DMS 273 treated with DMSO at 0.1 percent for 48 hours (cell line): Measurements from ENCODE around the gene NEDD4L.
"Not testable (repeated sequence)": the region's sequence is repeated elsewhere in the genome, so short reads cannot be mapped to it uniquely, and the experiment has no call there.

Experiments used
- DNase-seq: peaks from one replicate; lab custom pipeline; 2025; lab: John Stamatoyannopoulos, UW

The NEDD4L gene

DNA sequence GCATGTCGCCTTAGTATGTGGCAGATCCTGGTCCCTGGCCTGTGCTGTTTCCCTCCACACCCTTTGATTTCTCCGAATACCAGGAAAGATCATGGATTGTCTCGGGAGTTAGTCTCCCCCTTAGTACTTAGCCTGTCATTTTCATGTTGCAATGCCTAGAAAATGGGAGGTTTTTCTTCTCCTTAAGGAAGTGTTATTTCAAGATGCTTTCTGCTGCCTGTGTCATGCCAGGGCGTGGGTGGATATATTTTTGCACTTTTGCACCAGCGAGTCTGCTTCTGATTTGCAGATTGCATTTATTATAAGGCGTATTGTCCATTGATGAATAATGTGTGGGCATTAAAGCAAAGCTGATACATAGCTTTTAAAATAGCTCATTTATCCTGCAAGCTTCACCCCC lies 223.5 kb downstream of the NEDD4L start:
- no peak for DNase-seq

DNA sequence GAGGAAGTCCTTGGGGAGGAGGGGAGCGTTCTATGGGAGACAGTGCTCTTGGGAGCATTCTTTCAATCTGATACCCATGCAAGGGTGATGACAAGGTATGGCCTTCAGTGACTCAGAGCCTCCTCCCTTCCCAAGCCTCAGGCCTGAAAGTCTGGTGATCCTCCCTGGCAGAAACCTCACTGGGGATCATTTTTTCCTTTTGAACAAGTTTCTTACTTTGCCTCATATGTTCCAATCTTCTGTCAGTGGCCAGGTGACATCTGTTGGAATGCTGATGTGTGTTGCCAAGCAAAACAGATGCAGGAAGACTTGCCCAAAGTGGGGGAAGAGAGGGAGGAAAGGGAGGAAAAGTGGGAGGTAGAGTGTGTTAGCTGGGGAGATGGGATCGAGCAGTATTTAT lies 224.8 kb downstream of the NEDD4L start:
- no peak for DNase-seq

DNA sequence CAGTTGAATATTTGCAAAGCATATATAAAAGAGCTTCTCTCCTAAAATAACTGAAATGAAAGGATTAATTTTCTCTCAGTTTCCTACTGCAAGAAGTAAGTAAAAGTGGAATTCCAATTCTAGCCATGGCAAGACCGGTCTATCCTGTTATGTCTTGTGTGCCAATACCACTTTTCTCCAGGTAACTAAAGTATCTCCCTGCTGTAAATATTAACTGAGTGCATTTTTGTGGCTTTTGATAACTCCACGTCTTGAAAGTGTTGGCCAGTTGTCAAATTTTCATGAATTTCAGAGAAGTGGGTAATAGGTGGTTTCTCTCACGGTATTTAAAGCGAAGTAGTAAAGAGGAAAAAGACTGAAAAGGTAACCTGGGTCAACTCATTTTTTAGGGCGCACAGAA lies 225.9 kb downstream of the NEDD4L start:
- no peak for DNase-seq

- DNase-seq: no peak
Observed at GRCh38 chr18:58270396-58270795, 226.4 kb downstream of the NEDD4L start.

DNA sequence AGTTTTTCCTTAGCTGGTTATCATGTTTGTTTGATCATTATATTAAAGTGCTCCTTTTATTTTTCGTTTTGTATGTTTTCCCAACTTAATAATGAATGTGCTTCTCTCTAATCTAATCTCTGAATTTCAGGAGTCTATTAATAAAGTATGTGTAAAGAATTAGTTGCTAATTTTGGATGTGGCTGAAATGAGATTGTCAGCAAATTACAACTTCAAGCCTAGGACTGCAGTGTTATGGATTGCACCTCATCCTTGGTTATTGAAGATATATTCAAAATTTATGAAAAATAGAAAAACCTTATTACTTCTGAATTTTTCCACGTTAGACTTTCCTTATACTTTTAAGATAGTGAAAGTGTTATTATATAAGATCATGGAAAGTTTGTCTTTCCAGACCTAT lies 227.7 kb downstream of the NEDD4L start:
- DNase-seq: no peak

DNA sequence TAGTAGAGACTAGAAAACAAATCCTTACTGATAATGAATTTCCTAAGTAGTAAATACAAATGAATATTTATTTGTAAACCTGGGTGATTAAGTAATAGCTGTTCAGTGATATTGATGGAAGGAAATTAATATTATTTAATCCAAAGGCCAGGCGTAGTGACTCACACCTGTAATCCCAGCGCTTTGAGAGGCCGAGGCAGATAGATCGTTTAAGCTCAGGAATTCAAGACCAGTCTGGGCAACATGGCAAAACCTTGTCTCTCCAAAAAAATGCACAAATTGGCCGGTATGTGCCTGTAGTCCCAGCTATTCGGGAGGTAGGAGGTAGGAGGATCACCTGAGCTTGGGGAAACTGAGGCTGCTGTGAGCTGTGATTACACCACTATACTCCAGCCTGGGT lies 228.2 kb downstream of the NEDD4L start:
- DNase-seq: no peak

DNA sequence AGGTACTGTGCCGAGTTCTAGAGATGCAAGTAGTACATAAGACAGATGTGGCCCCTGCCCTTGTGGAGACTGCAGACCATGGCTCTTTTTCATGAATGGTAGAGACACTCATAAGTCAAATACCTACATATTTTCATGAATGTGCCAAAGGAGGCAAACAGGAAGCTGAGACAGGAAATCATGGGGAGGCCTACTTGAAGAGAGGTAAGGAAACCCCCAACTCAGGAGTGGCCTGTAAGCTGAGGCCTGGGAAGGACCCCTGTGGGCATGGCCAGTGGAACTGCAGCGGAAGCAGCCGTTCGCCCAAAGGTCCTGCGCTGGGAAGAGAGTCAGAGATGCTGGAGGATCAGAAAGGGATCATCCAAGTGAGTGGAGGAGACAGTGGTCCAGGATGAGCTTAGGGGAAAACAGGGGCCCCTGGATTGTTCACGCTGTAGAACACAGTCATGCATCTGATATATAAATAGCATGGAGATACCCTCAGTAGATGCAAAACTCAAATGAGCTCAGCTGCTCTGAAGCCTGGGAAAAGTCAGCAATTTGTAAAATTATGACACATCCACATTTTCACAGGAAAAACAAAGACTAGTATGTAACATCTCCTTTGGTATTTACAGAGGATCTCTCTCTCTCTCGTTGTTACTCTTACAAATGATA lies 228.9 kb downstream of the NEDD4L start:
- DNase-seq: no peak

GRCh38 chr18:58275176-58275575 lies 231.2 kb downstream of the NEDD4L start:
- no peak for DNase-seq

DNA sequence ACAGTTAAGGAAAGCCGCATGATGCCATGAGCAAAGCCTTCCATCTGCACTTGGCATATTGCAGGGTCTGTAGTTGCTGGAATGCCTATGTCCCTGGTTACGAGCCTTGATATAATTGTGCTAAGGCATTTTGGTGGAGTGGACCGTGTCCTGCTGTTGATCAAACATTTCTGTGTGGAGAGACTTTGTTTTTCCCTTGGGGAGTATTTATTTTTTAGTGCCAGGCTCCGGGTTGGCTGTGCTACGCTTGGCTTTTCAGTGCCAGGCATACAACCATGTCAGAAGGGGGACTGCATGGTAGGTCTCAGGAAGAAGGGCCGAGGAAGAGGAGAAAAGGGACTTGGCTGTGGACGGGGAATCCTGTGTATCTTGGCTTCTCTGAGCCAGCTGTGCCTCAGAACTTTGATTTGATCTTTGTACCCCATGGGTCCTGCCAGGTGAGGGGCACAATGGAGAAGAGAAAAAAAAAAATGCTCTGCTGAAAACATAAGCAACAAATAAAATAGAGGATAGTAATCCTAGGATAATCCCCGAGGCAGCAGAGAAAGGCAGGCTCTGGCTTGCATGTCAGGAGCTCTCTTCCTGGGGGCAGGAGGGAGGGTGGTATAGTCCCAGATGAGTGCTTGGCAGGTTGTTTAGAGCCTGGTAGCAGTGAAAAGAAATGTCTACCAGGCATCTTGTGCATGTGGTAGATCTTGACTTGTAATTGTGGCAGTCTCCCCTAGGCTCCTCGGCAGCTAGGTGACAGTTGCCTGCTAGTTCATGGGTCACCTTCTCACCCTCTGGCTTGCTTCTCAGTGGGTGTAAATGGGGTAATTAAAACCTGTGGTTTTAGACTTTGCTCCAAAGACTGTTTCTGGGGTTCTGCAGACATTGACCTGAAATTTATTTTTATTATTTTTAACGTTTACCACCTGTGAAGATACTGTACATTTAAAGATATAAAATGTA lies 233.0 kb downstream of the NEDD4L start:
- DNase-seq: no peak

- no peak for DNase-seq
Observed at GRCh38 chr18:58279504-58280175, 235.6 kb downstream of the NEDD4L start.

DNA sequence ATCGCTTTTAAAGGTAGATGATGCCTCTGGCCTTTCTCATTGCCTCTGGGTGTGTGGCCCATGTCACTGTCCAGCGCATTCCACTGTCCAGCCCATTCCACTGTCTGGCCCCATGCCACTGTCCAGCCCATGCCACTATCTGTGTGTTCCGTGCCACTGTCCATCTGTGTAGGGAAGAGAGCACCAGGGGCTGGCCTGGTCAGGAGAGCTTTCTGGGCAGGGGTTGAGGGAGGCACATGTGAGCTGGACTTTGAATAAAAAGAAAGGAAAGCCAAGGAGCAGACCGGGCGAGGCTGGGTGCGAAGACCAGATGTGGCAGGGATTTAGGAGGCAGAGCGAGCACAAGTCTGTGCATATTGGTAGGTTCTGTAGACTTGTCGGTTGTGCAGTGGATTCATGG lies 236.2 kb downstream of the NEDD4L start:
- DNase-seq: no peak

DNA sequence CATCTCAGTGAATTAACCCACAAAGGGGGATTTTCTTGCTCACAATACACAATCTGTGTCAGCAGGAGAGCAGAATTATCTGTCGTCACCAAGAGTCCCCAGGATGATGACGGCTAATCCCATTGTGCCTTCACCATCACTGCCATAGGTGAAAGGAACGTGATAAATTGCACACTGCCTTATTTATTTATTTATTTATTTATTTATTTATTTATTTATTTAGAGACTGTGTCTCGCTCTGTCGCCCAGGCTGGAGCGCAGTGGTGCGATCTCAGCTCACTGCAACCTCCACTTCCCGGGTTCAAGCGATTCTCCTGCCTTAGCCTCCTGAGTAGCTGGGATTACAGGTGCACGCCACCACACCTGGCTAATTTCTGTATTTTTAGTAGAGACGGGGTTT lies 238.8 kb downstream of the NEDD4L start:
- DNase-seq: not testable (repeated sequence)

DNA sequence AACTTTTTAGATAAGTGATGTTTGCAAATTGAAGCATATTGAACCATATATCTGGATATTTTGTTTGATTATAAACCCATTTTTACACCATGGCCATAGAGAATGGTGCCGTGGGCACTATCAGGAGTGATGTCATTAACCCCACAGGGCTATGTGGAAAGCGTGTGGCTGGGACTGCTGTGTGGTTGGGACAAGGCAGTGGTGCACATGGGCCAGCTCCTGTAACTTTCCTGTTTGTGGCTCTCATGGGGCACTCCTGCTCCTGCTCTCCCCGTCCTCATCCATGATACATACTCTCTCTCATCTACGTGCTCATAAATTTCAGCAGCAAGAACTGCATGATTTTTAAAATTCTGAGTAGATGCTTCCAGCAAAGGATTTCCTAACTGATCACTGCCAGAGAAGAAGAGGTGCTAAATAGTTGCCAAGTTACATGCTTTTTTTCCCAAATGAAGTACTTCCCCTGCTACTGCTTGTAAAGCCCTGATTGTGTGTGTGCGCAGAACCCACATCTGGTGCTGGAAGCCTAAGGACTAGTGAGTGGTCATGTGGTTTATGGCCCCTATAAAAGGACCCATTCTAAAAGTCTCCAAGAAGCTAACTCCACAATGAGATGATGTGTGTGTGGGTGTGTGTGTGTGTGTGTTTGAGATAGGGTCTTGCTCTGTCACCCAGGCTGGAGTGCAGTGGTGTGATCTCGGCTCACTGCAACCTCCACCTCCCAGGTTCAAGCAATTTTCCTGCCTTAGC lies 240.8 kb downstream of the NEDD4L start:
- no peak for DNase-seq

DNA sequence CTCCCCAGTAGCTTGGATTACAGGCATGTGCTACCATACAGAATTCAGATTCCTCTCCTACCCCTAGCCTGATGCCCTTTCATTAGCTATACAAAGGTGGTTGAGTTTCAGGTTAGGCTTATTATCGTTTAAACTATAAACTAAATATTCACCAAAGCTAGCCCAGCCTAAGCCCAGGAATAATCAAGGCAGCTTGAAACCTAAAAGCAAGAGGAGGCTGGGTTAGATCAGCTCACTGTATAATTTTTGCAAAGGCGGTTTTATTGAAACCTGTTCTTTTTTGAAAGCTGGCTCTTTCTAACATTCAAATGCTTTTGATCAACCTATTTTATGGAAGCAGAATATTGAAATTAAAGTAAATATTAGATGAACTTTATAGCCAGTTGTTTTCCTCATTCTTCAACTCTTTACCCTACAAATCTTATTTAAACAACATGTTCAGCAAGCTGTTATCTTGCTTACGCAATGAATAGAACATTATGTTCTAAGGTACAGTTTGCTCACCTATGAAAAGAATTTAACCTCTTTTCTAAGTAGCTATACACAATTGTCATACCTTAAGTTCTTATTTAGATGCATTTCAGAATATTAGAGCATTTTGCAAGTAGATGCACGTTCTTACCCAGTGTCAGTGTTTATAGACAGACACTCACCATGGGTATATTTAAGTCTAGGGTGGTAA lies 241.6 kb downstream of the NEDD4L start:
- no peak for DNase-seq

DNA sequence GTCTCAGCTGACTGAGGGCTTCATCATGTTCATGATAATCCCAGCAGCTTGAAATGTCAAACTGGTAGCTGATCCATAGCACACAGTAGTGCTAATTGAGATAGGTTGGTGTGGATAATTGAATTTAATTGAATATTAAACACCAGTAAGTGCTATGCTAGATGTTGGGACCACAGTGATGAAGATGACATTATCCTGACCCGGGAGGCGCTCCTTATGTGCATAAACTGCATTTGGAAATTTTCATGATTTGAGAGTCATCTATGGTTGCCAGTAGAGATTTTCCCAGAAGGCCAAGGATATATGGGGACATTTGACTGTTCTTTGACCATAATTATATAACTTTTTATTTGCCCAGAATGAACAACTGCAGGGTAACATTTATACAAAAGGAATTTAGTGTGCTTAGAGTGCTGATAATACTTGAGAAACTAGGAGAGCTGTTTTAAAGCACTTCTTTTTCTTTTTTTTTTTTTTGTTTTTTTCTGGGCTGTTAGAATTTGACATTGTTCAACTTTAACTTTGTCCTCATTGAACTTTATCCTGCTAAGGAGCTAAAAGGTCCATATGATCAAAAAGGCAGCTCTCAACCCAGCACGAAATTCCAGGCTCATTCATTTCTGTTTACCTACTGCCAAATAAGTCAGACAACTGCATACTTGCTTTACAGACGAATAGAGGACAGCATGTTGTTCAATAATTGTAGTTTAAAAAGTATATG lies 242.8 kb downstream of the NEDD4L start:
- DNase-seq: no peak

DNA sequence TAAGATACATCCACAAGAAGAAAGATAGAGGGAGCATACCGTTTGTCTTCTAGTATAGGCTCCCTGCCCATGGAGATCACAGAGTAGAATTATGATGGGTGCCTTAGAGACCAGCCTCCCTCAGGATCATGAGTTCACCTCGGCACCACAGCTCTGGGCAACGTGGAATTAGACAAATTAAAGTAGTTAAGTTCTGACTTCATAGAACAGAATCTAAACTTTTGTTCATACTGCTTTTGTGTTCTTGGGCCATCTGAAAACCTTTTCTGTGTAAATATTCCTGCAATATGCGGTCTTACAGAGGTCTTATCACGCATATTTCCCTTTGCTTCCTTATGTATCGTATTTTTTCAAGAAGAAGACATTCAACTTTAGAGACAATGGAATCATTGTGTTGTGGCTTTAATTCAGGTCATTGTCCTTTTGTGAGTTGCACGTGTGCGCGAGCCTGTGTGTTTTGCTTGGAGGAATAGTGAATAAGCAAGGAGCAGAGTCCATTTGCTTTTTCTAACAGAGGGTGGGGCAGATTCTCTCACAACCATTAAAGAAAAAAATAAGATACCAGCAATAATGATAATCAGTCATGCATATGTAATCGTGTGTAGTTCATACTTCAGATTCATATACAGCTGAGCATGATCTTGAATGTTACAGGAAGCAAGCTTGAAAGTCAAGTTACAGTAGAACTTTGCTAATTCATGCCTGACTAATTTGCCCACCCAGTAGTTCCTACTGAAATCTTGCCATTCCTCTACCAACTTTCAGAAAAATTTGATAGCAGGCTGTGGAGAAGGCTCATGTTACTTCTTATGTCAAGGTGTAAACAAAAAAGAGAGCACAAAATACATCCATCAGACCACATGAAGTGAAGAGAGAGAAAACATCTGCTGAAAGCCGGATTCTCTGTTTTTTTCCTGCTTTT lies 243.6 kb downstream of the NEDD4L start:
- no peak for DNase-seq

DNA sequence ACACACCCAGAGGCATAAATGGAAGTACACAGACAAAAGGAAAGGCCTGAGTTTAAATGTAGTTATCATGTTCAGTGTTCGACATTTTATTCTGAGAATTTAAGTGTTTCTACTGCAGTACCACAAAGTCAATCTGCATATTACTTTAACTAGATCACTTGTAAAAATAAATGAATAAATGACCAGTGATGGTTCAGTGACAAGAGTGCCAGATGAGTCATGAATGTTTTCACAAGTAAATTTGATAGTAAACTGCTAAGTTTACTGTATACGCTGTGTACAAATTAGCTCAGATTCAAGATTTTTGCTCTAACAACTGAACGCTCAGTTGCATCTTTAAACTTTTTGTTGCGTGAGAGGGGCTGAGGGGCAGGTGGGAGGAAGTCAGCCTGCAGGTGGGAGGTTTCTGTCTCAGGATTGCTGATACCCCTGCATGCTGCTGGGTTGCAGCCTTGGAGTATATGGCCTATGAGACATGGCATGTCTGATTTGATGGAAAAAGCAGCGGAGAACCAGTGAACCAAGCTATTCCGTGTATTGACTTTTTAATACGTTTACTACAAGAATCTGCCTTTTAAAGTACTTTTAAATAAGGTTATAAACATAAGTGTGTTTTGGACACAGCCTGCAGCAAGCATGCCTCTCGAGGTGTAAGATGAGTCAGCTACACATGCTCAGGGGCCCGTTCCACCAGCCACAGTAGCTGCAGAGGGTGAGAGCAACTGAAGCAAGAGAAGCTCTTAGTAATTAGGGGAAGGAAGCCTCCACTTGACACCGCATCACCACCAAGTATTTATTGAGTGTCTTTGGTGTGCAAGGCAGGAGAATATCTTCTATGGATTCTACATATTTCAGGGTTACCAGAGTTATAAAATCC lies 245.1 kb downstream of the NEDD4L start:
- no peak for DNase-seq

- no peak for DNase-seq
Observed at GRCh38 chr18:58290116-58290695, 246.2 kb downstream of the NEDD4L start.
